GM23338 (cell line): Measurements from ENCODE around the gene KCNH5. TPM values are rescaled to one million over a fixed set of nuclear protein-coding genes. Genes with fewer than 3 reads are reported as not detected.
A peak's percentile ranks its signal among the peaks of the same experiment; 100 is the strongest.
"Not testable (repeated sequence)": the region's sequence is repeated elsewhere in the genome, so short reads cannot be mapped to it uniquely, and the experiment has no call there.

Experiments used
- ATAC-seq: fragments of 200-7000 bp; cut with Tn5 transposase; 3 replicates; pipeline ENCODE4 v1.9.1; 2020
- DNase-seq: peaks from one replicate; pipeline ENCODE4 v3.0.0-alpha.2; 2015; ENCODE audit warnings: low spot score
- H2AFZ ChIP-seq: fragments of 200-600 bp; sonication (generic); 2 replicates; pipeline ENCODE4 v1.8.0; 2016; ENCODE audit warnings: antibody characterized with exemption, mild to moderate bottlenecking, moderate library complexity
- H3F3A ChIP-seq: fragments of 200-600 bp; sonication (generic); replicated peaks from 2 replicates; pipeline ENCODE4 v1.8.0; 2017; ENCODE audit warnings: antibody characterized with exemption, mixed run types, low read depth
- H3K27ac ChIP-seq: fragments of 200-600 bp; sonication (generic); 2 replicates; pipeline ENCODE4 v1.6.1; 2016; ENCODE audit warnings: low read depth
- H3K27me3 ChIP-seq: fragments of 200-600 bp; sonication (generic); 2 replicates; pipeline ENCODE4 v1.8.0; 2016; ENCODE audit warnings: mild to moderate bottlenecking, mixed run types, moderate library complexity; ENCODE audit not compliant: insufficient read depth
- H3K36me3 ChIP-seq: fragments of 200-600 bp; sonication (generic); 2 replicates; pipeline ENCODE4 v1.8.0; 2016; ENCODE audit warnings: mild to moderate bottlenecking; ENCODE audit not compliant: insufficient read depth
- H3K4me1 ChIP-seq: fragments of 200-600 bp; sonication (generic); 2 replicates; pipeline ENCODE4 v1.8.0; 2016; ENCODE audit warnings: mild to moderate bottlenecking, moderate library complexity; ENCODE audit not compliant: insufficient read depth
- H3K4me2 ChIP-seq: fragments of 200-600 bp; sonication (generic); 2 replicates; pipeline ENCODE4 v1.7.1; 2017; ENCODE audit warnings: mixed run types
- H3K4me3 ChIP-seq: fragments of 200-600 bp; sonication (generic); 2 replicates; pipeline ENCODE4 v1.6.1; 2016; ENCODE audit warnings: mixed run types
- H3K79me2 ChIP-seq: fragments of 200-600 bp; sonication (generic); replicated peaks from 2 replicates; pipeline ENCODE4 v1.8.0; 2017; ENCODE audit warnings: mild to moderate bottlenecking; ENCODE audit not compliant: insufficient read depth
- H3K9me2 ChIP-seq: fragments of 200-600 bp; sonication (generic); 2 replicates; pipeline ENCODE4 v1.8.0; 2017; ENCODE audit not compliant: insufficient read depth
- H4K20me1 ChIP-seq: fragments of 200-600 bp; sonication (generic); replicated peaks from 2 replicates; pipeline ENCODE4 v1.8.0; 2017; ENCODE audit warnings: mild to moderate bottlenecking; ENCODE audit not compliant: insufficient read depth
- H3K27ac Mint-ChIP-seq: 2 replicates; pipeline ENCODE4 v1.8.0; 2020; ENCODE audit warnings: inconsistent platforms, mild to moderate bottlenecking, moderate library complexity, mixed read lengths
- H3K27me3 Mint-ChIP-seq: 3 replicates; pipeline ENCODE4 v1.8.0; 2022; ENCODE audit warnings: low read depth, mild to moderate bottlenecking, moderate library complexity, mixed read lengths, inconsistent platforms; ENCODE audit not compliant: insufficient read depth, poor library complexity
- H3K36me3 Mint-ChIP-seq: 3 replicates; pipeline ENCODE4 v1.8.0; 2021; ENCODE audit warnings: low read depth, mild to moderate bottlenecking, inconsistent platforms, moderate library complexity, mixed read lengths
- H3K4me1 Mint-ChIP-seq: 3 replicates; pipeline ENCODE4 v1.8.0; 2020; ENCODE audit warnings: mild to moderate bottlenecking, inconsistent platforms, mixed read lengths
- H3K4me3 Mint-ChIP-seq: 3 replicates; pipeline ENCODE4 v1.8.0; 2021; ENCODE audit warnings: moderate library complexity, mild to moderate bottlenecking, inconsistent platforms, mixed read lengths
- H3K9me3 Mint-ChIP-seq: 3 replicates; pipeline ENCODE4 v1.8.0; 2020; ENCODE audit warnings: moderate library complexity, mild to moderate bottlenecking, inconsistent platforms, mixed read lengths
- CREB1 ChIP-seq: fragments of 250-450 bp; sonication (Bioruptor Pico); IDR thresholded peaks from 2 replicates; pipeline ENCODE4 v1.5.0; 2020; ENCODE audit warnings: low read depth, mild to moderate bottlenecking, moderate library complexity
- CTCF ChIP-seq, 2 experiments: fragments of 200-600 bp in 1 of 2; sonication (generic) in 1 of 2; conservative IDR thresholded peaks; 2 replicates each; pipeline versions ENCODE4 v1.5.1 to v1.6.1; 2016 to 2017; ENCODE audit warnings: antibody characterized with exemption in 2 of 2, low read depth in 2 of 2, mild to moderate bottlenecking in 2 of 2, moderate library complexity in 1 of 2
- EZH2phosphoT487 ChIP-seq: fragments of 200-600 bp; sonication (generic); IDR thresholded peaks from one replicate; pipeline ENCODE4 v1.8.1; 2018; ENCODE audit warnings: antibody characterized with exemption; ENCODE audit not compliant: unreplicated experiment
- NANOG ChIP-seq: IDR thresholded peaks from 2 replicates; pipeline ENCODE4 v1.6.1; 2016; ENCODE audit warnings: antibody characterized with exemption, borderline replicate concordance
- POLR2AphosphoS5 ChIP-seq: IDR thresholded peaks from 2 replicates; pipeline ENCODE4 v1.6.1; 2016; ENCODE audit warnings: antibody characterized with exemption, low read depth
- ZNF114 ChIP-seq: fragments of 250-450 bp; sonication (Bioruptor Pico); IDR thresholded peaks from 2 replicates; pipeline ENCODE4 v1.5.0; 2020; ENCODE audit warnings: mild to moderate bottlenecking, moderate library complexity
- ZNF462 ChIP-seq: fragments of 250-450 bp; sonication (Bioruptor Pico); IDR thresholded peaks from 2 replicates; pipeline ENCODE4 v1.5.0; 2020; ENCODE audit warnings: mild to moderate bottlenecking, moderate library complexity
- polyA plus RNA-seq: library from polyadenylated mRNA; unstranded; fragments of >200 nt; fragmentation: Nextera tagmentation; extraction: Ambion mirVana; gene quantifications from 2 replicates; pipeline ENCODE4 v1.2.1, GENCODE V29; 2016
- total RNA-seq: library from RNA; depleted of rRNA; stranded (reverse); fragments of >200 nt; shearing (Covaris generic); gene quantifications from 2 replicates; pipeline ENCODE4 v1.2.3, GENCODE V29; 2014

KCNH5 gene
- total and polyA plus RNA-seq, 2 experiments from 2014 or later, result 0.71 to 0.83 TPM

- H3K36me3 ChIP-seq, result no peaks in the 10 kb centered on the region; the same call in 1 of the 2 replicates
- no peak overlapping the region for H3K4me2 ChIP-seq
- no peak overlapping the region for H3K4me3 ChIP-seq
- no peaks in the 10 kb centered on the region for H3K79me2 ChIP-seq
- H3F3A ChIP-seq, result no peaks in the 10 kb centered on the region
- no peak overlapping the region for H3K4me3 Mint-ChIP-seq
- peak; percentile 86 for ATAC-seq
- no peak overlapping the region for H3K27ac ChIP-seq
- peaks cover 11% of the 10 kb centered on the region for H3K9me3 Mint-ChIP-seq
- H4K20me1 ChIP-seq, result no peaks in the 10 kb centered on the region
- H3K27me3 ChIP-seq, result no peaks in the 10 kb centered on the region
- peaks cover 35% of the 10 kb centered on the region for H3K36me3 Mint-ChIP-seq
- peak overlapping the region; percentile 69 for H3K27ac Mint-ChIP-seq
- peaks cover 25% of the 10 kb centered on the region for H3K4me1 Mint-ChIP-seq
- TF ChIP-seq POLR2AphosphoS5, result no peak
- no peak for TF ChIP-seq ZNF114 (CRISPR knock-in tag)
- peak in 1 of 2 experiments; percentile 23; a peak in 1 of 4 replicates for TF ChIP-seq CTCF (conservative IDR thresholded peaks at IDR 0.05; ENCODE audit: low read depth in 2 of 2)
- DNase-seq, result peak; percentile 50
- peak overlapping the region; percentile 4; the same call in 1 of the 2 replicates for H2AFZ ChIP-seq
- peaks cover 14% of the 10 kb centered on the region for H3K4me1 ChIP-seq
- no peaks in the 10 kb centered on the region for H3K27me3 Mint-ChIP-seq
- no peaks in the 10 kb centered on the region for H3K9me2 ChIP-seq
Observed at GRCh38 chr14:62759796-62760195, 285.5 kb downstream of the KCNH5 start.

GRCh38 chr14:62746881-62747280 lies 298.4 kb downstream of the KCNH5 start:
- H3K27me3 Mint-ChIP-seq, H4K20me1 ChIP-seq, H3K4me3 Mint-ChIP-seq, H3K27ac ChIP-seq, H3K9me3 Mint-ChIP-seq, H3K4me2 ChIP-seq, H3K36me3 Mint-ChIP-seq, H3K4me3 ChIP-seq, DNase-seq, ATAC-seq, H2AFZ ChIP-seq, H3K36me3 ChIP-seq, H3F3A ChIP-seq, H3K9me2 ChIP-seq, H3K79me2 ChIP-seq, H3K27me3 ChIP-seq, H3K27ac Mint-ChIP-seq: not testable (repeated sequence)
- peaks cover 26% of the 10 kb centered on the region for H3K4me1 ChIP-seq
- peaks cover 25% of the 10 kb centered on the region for H3K4me1 Mint-ChIP-seq

GRCh38 chr14:62745496-62745895 lies 299.8 kb downstream of the KCNH5 start:
- H4K20me1 ChIP-seq, result no peaks in the 10 kb centered on the region
- peaks cover 8% of the 10 kb centered on the region; the same call in 1 of the 2 replicates for H3K9me2 ChIP-seq
- H2AFZ ChIP-seq, result no peak overlapping the region
- no peak overlapping the region for H3K4me2 ChIP-seq
- Mint-ChIP-seq H3K36me3 (no peaks in the 10 kb centered on the region), H3K9me3 (no peaks in the 10 kb centered on the region), H3K4me1 (peaks cover 35% of the 10 kb centered on the region), H3K4me3 (no peak overlapping the region), H3K27me3 (peaks cover 2% of the 10 kb centered on the region), H3K27ac (peak overlapping the region; percentile 43; the same call in 1 of the 2 replicates)
- no peaks in the 10 kb centered on the region for H3K79me2 ChIP-seq
- no peaks in the 10 kb centered on the region for H3F3A ChIP-seq
- DNase-seq, result no peak
- H3K4me3 ChIP-seq, result no peak overlapping the region
- H3K27ac ChIP-seq, result no peak overlapping the region
- peaks cover 33% of the 10 kb centered on the region for H3K4me1 ChIP-seq
- H3K36me3 ChIP-seq, result no peaks in the 10 kb centered on the region
- no peak for ATAC-seq
- H3K27me3 ChIP-seq, result no peaks in the 10 kb centered on the region
- TF ChIP-seq ZNF462 (CRISPR knock-in tag), result no peak
- TF ChIP-seq CREB1 (CRISPR knock-in tag), result no peak
- TF ChIP-seq EZH2phosphoT487, result no peak
- TF ChIP-seq NANOG, result no peak
